GM19023 (cell line): Measurements from ENCODE around the gene RUNX1.
A peak's percentile ranks its signal among the peaks of the same experiment; 100 is the strongest.
"Not testable (repeated sequence)": the region's sequence is repeated elsewhere in the genome, so short reads cannot be mapped to it uniquely, and the experiment has no call there.

Experiments used
- ATAC-seq: cut with Tn5 transposase; IDR thresholded peaks from one replicate; pipeline ENCODE4 v1.9.1; 2021; ENCODE audit warnings: mild to moderate bottlenecking, moderate library complexity; ENCODE audit not compliant: unreplicated experiment

Gene RUNX1

GRCh38 chr21:34994766-34995631 lies 54.1 kb downstream of the RUNX1 start:
- ATAC-seq = no peak

- ATAC-seq = not testable (repeated sequence)
Observed at GRCh38 chr21:34993521-34993921, 55.6 kb downstream of the RUNX1 start.

GRCh38 chr21:34992736-34993398 lies 56.2 kb downstream of the RUNX1 start:
- ATAC-seq = no peak

GRCh38 chr21:34992180-34992579 lies 56.9 kb downstream of the RUNX1 start:
- ATAC-seq = no peak

- no peak for ATAC-seq
Observed at GRCh38 chr21:34991366-34991957, 57.6 kb downstream of the RUNX1 start.

GRCh38 chr21:34990842-34991241 lies 58.3 kb downstream of the RUNX1 start:
- ATAC-seq = no peak

- ATAC-seq = no peak
Observed at GRCh38 chr21:34989337-34990151, 59.6 kb downstream of the RUNX1 start.

- no peak for ATAC-seq
Observed at GRCh38 chr21:34988625-34989024, 60.5 kb downstream of the RUNX1 start.

- no peak for ATAC-seq
Observed at GRCh38 chr21:34988139-34988538, 61.0 kb downstream of the RUNX1 start.

- no peak for ATAC-seq
Observed at GRCh38 chr21:34987501-34988072, 61.5 kb downstream of the RUNX1 start.

GRCh38 chr21:34986561-34987500 lies 62.3 kb downstream of the RUNX1 start:
- peak; percentile 69 for ATAC-seq

GRCh38 chr21:34984356-34985058 lies 64.6 kb downstream of the RUNX1 start:
- ATAC-seq = no peak

- no peak for ATAC-seq
Observed at GRCh38 chr21:34983680-34984086, 65.4 kb downstream of the RUNX1 start.

GRCh38 chr21:34981791-34982190 lies 67.3 kb downstream of the RUNX1 start:
- ATAC-seq = no peak

GRCh38 chr21:34980423-34981115 lies 68.5 kb downstream of the RUNX1 start:
- no peak for ATAC-seq

GRCh38 chr21:34979383-34979782 lies 69.7 kb downstream of the RUNX1 start:
- ATAC-seq = no peak

GRCh38 chr21:34977333-34977732 lies 71.8 kb downstream of the RUNX1 start:
- ATAC-seq = no peak
